ENCODE data around the gene KCNQ2.

DNA sequence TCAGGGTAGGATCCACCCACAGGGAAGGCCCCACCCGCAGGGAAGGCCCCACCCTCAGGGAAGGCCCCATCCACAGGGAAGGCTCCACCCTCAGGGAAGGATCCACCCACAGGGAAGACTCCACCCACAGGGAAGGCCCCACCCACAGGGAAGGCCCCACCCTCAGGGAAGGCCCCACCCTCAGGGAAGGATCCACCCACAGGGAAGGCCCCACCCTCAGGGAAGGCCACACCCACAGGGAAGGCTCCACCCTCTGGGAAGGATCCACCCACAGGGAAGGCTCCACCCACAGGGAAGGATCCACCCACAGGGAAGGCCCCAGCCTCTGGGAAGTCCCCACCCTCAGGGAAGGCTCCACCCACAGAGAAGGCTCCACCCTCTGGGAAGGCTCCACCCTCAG lies 40.5 kb downstream of the KCNQ2 start:
- TF ChIP-seq GATA3 (IDR thresholded peaks at IDR 0.05; ENCODE audit: low read depth, low read length) (no peak), GATA2 (IDR thresholded peaks at IDR 0.05; ENCODE audit: low read depth, low read length) (no peak)
